ENCODE data around the gene CTNND1.

DNA sequence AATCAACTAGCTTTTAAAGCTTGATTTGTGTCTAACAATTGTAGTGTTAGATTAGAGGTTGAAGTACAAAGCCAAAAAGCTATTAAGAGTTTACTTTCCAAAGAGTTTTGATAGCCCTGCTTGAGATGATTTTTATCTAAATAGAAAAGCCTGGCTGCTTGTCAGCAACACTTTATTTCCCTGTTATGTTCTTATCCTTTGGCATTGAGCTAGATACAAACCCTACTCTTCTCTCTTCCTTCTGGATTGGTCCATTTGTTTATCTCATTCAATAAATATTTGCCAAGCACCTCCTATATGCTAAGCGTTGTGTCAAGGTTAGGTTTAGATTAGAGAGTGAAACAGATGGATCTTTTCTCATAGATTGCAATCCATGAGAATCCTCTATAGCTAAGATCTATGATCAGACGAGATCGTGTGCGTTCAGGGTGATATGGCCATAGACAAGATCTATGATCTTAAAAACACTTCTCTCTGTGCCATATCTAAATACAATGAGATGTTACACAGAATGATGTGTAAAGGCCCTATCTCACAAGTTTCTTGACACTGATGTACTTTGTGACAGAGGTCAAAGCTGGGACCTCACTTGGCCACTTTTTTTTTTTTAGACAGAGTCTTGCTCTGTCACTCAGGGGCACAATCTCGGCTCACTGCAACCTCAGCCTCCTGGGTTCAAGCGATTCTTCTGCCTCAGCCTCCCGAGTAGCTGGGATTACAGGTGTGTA lies 57.8 kb downstream of the CTNND1 start:
- TF ChIP-seq CTCF (IDR thresholded peaks at IDR 0.05 in 4 of 5, conservative IDR thresholded peaks at IDR 0.05 in 1 of 5) (no peak), POLR2A (IDR thresholded peaks at IDR 0.05) (no peak)
